ENCODE results near the gene ARID5A.

Gene ARID5A

GRCh38 chr2:96528006-96528699 lies 8.4 kb upstream of the ARID5A start:
- DNase-seq, result peak; percentile 76

- DNase-seq, result no peak
Observed at GRCh38 chr2:96528700-96529375, 7.7 kb upstream of the ARID5A start.

GRCh38 chr2:96529376-96530143 lies 7.0 kb upstream of the ARID5A start:
- DNase-seq, result no peak

- DNase-seq, result no peak
Observed at GRCh38 chr2:96530144-96530430, 6.5 kb upstream of the ARID5A start.

GRCh38 chr2:96530474-96531357 lies 5.8 kb upstream of the ARID5A start:
- no peak for DNase-seq

GRCh38 chr2:96531366-96531765 lies 5.2 kb upstream of the ARID5A start:
- DNase-seq, result no peak

- DNase-seq, result peak; percentile 70
Observed at GRCh38 chr2:96531872-96532505, 4.6 kb upstream of the ARID5A start.

- no peak for DNase-seq
Observed at GRCh38 chr2:96532641-96533291, 3.8 kb upstream of the ARID5A start.

GRCh38 chr2:96533292-96534073 lies 3.1 kb upstream of the ARID5A start:
- DNase-seq, result no peak

GRCh38 chr2:96534141-96534540 lies 2.4 kb upstream of the ARID5A start:
- DNase-seq, result no peak

- peak; percentile 61 for DNase-seq
Observed at GRCh38 chr2:96534701-96535181, 1.8 kb upstream of the ARID5A start.

GRCh38 chr2:96535331-96535730 lies 1.2 kb upstream of the ARID5A start:
- no peak for DNase-seq

GRCh38 chr2:96537066-96537733 lies 648 bp downstream of the ARID5A start:
- DNase-seq, result peak; percentile 92

GRCh38 chr2:96537734-96538486 lies 1.4 kb downstream of the ARID5A start:
- DNase-seq, result no peak

- DNase-seq, result peak; percentile 56
Observed at GRCh38 chr2:96538487-96539214, 2.1 kb downstream of the ARID5A start.

- DNase-seq, result no peak
Observed at GRCh38 chr2:96539215-96539920, 2.8 kb downstream of the ARID5A start.

- DNase-seq, result no peak
Observed at GRCh38 chr2:96540136-96540535, 3.6 kb downstream of the ARID5A start.

Measured in GF-D8 (cell line).